ENCODE results near the gene ONECUT1.

DNA sequence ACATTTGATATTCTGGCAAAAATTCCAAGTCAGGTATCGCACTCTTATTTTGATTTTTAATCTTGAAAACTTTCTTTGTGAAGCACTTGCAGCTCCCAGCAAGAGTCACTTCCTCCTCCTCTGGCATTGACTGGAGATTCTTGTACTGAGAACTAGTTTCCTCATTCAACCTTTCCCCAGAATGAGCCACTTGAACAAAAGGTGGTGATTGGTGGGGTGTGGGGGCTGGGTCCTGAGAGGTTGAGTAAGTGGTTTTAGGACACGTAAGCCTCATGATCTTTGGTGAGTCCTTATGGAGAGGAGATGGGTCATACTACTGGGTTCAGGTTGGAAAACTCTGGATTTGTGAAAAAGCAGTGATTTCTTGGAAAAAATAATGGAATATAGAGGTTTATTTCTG, 32.3 kb upstream of the ONECUT1 start:
- TF ChIP-seq POLR2A (IDR thresholded peaks at IDR 0.05) (no peak), CTCF (IDR thresholded peaks at IDR 0.05) (no peak)

Data from esophagus squamous epithelium (tissue), 4 donors.